ENCODE results near the gene TRAF2. TPM values are rescaled to one million over a fixed set of nuclear protein-coding genes. Genes with fewer than 3 reads are reported as not detected.

TRAF2 gene
- total and polyA plus RNA-seq, 2 of the 8 experiments (the other 6 are each of a cell fraction or from before 2014, with no cell fraction given), result 26.9 to 50.2 TPM

GRCh38 chr9:136969150-136969549 is 82.8 kb downstream of the TRAF2 start:
- 87% methylated on average over 7 of the region's 17 CpGs; no CpG with 5 or more reads in 1 of the 2 experiments for WGBS, 2 experiments (ENCODE audit: extremely low coverage in 1 of 2, insufficient coverage in 1 of 2, insufficient read length in 1 of 2, insufficient replicate concordance in 2 of 2, low coverage in 1 of 2, low lambda C conversion rate in 2 of 2, missing lambda C conversion rate in 1 of 2)
- POLR2A ChIA-PET (ENCODE audit: partially characterized antibody), result no interaction called here
- no peaks in the 10 kb centered on the region for H3K79me2 ChIP-seq (ENCODE audit: control insufficient read depth in 1 of 2, insufficient read depth in 2 of 2, low read length in 2 of 2)

More at GRCh38 chr9:136969150-136969549, 82.8 kb downstream of the TRAF2 start:
- Histone ChIP-seq H3K27me3 (replicated peaks in 1 of 4; ENCODE audit: control insufficient read depth in 3 of 4, extremely low read depth in 1 of 4, insufficient read depth in 3 of 4, low read length in 3 of 4) (no peaks in the 10 kb centered on the region), H2AFZ (ENCODE audit: low read length) (no peak overlapping the region), H3K18ac (ENCODE audit: extremely low read depth, low read length) (no peak overlapping the region), H2BK12ac (ENCODE audit: low read depth, low read length) (0 out of 2 replicates have a peak overlapping the region, but pooled peaks have one; percentile 27), H3K36me3 (ENCODE audit: control insufficient read depth in 2 of 4, insufficient read depth in 4 of 4, low read length in 3 of 4) (no peaks in the 10 kb centered on the region), H2BK15ac (ENCODE audit: low read length) (no peak overlapping the region), H3K27ac (ENCODE audit: low read depth, low read length) (no peak overlapping the region), H3K79me1 (ENCODE audit: low read depth, low read length) (no peaks in the 10 kb centered on the region), H2BK20ac (ENCODE audit: low read length) (no peak overlapping the region), H3K4me2 (ENCODE audit: insufficient read depth in 1 of 2, low read depth in 2 of 2, low read length in 2 of 2) (no peak overlapping the region), H4K20me1 (replicated peaks in 1 of 2; ENCODE audit: control insufficient read depth in 1 of 2, insufficient read depth in 2 of 2, low read length in 2 of 2) (no peaks in the 10 kb centered on the region), H4K8ac (ENCODE audit: extremely low read depth, insufficient read depth, low read length) (no peak overlapping the region), H2AK5ac (ENCODE audit: low read depth, low read length) (no peak overlapping the region), H3K9ac (replicated peaks in 1 of 4; ENCODE audit: extremely low read depth in 1 of 4, low read depth in 3 of 4, low read length in 3 of 4) (no peak overlapping the region), H3K4ac (replicated peaks; ENCODE audit: insufficient read length, low read depth, low read length) (no peak overlapping the region), H2BK5ac (ENCODE audit: low read depth, low read length) (no peak overlapping the region), H2BK120ac (replicated peaks; ENCODE audit: low read depth, low read length) (no peak overlapping the region), H3K4me3 (ENCODE audit: extremely low read depth in 1 of 4, insufficient read depth in 2 of 4, low read depth in 3 of 4, low read length in 4 of 4) (no peak overlapping the region), H4K5ac (ENCODE audit: insufficient read length, low read depth, low read length) (no peak overlapping the region), H3K14ac (ENCODE audit: insufficient read length) (no peak overlapping the region), H3K23me2 (ENCODE audit: low read depth, low read length) (no peaks in the 10 kb centered on the region), H4K91ac (replicated peaks; ENCODE audit: insufficient read length, low read length) (peak overlapping the region; percentile 15), H3K9me3 (ENCODE audit: insufficient read depth in 2 of 2, low read depth in 1 of 2, low read length in 1 of 2) (no peaks in the 10 kb centered on the region), H3K4me1 (replicated peaks in 1 of 4; ENCODE audit: control insufficient read depth in 3 of 4, insufficient read depth in 4 of 4, low read length in 3 of 4) (peaks cover 0 to 7% (median 4%) of the 10 kb centered on the region in 4 experiments; a peak in 4 of 7 replicates), H3K23ac (ENCODE audit: insufficient read length) (no peak overlapping the region), H3K56ac (replicated peaks; ENCODE audit: insufficient read length, low read depth, low read length) (no peak overlapping the region)
- DNase-seq (ENCODE audit: low read depth in 1 of 2, low spot score in 2 of 2), result no peak
- CTCF ChIA-PET (ENCODE audit: partially characterized antibody), result interaction anchor here (1.0 to 9.4 kb wide), 7 partner anchors 7 to 318 kb away, joined by 3 to 38 read pairs (median 4); partner anchors contain the start of genes C8G and CLIC3
- no peak for FAIRE-seq
- TF ChIP-seq JUND (IDR thresholded peaks at IDR 0.05; ENCODE audit: low read length) (no peak), NANOG (IDR thresholded peaks at IDR 0.05; ENCODE audit: insufficient read depth, low read depth, low read length, poor library complexity, severe bottlenecking) (no peak), CREB1 (IDR thresholded peaks at IDR 0.05) (no peak), MAFK (IDR thresholded peaks at IDR 0.05; ENCODE audit: low read depth, low read length) (no peak), GABPA (IDR thresholded peaks at IDR 0.05; ENCODE audit: borderline replicate concordance, insufficient read depth, low read length) (no peak), CEBPB (IDR thresholded peaks at IDR 0.05; ENCODE audit: low read depth, low read length) (no peak), EGR1 (IDR thresholded peaks at IDR 0.05; ENCODE audit: borderline replicate concordance, low read depth, low read length) (no peak), POLR2A (IDR thresholded peaks at IDR 0.05; ENCODE audit: control extremely low read depth in 1 of 2, low read depth in 2 of 2, low read length in 2 of 2) (no peak), FOSL1 (IDR thresholded peaks at IDR 0.05; ENCODE audit: insufficient read depth, low read depth, low read length) (no peak)

Data from H1 (cell line).